GM12878 (cell line): ENCODE data around the gene MVB12B.

ENCODE experiments used
- CTCF ChIP-seq, 3 experiments: IDR thresholded peaks in 2 of 3; conservative IDR thresholded peaks in 1 of 3; 2 replicates each; pipeline ENCODE4 v1.5.1; 2011; ENCODE audit warnings: low read depth in 3 of 3, low read length in 3 of 3, mild to moderate bottlenecking in 3 of 3, control low read depth in 2 of 3, moderate library complexity in 2 of 3, inconsistent platforms in 1 of 3, mixed read lengths in 1 of 3; ENCODE audit not compliant: control insufficient read depth in 2 of 3, insufficient read depth in 1 of 3; ENCODE audit errors: extremely low read depth in 1 of 3
- CUX1 ChIP-seq: IDR thresholded peaks from 2 replicates; pipeline ENCODE4 v1.6.1; 2012; ENCODE audit warnings: improper control_type of control experiment, low read depth, low read length; ENCODE audit not compliant: insufficient replicate concordance
- EZH2 ChIP-seq: IDR thresholded peaks from 2 replicates; pipeline ENCODE4 v1.6.1; 2012; ENCODE audit warnings: low read depth, mild to moderate bottlenecking, control low read depth, inconsistent platforms, low read length, borderline replicate concordance; ENCODE audit not compliant: control insufficient read depth
- HDAC6 ChIP-seq: fragments of 200-600 bp; sonication (generic); IDR thresholded peaks from one replicate; pipeline ENCODE4 v1.8.0; 2017; ENCODE audit warnings: antibody characterized with exemption; ENCODE audit not compliant: unreplicated experiment
- NFYB ChIP-seq: IDR thresholded peaks from 2 replicates; pipeline ENCODE4 v1.6.1; 2011; ENCODE audit warnings: low read depth, mild to moderate bottlenecking, low read length, improper control_type of control experiment, moderate library complexity; ENCODE audit not compliant: insufficient read depth
- POLR2AphosphoS5 ChIP-seq: IDR thresholded peaks from 2 replicates; pipeline ENCODE4 v1.6.1; 2011; ENCODE audit warnings: mild to moderate bottlenecking, low read length, inconsistent platforms
- TCF3 ChIP-seq: IDR thresholded peaks from 2 replicates; pipeline ENCODE4 v1.6.1; 2012; ENCODE audit warnings: low read depth, mild to moderate bottlenecking, low read length, borderline replicate concordance; ENCODE audit not compliant: insufficient read depth
- TF ChIP-seq, protein P1 (sequence below): fragments of 450-650 bp; IDR thresholded peaks from 2 replicates; pipeline ENCODE4 v1.6.1; 2017; ENCODE audit warnings: mild to moderate bottlenecking

DNA sequence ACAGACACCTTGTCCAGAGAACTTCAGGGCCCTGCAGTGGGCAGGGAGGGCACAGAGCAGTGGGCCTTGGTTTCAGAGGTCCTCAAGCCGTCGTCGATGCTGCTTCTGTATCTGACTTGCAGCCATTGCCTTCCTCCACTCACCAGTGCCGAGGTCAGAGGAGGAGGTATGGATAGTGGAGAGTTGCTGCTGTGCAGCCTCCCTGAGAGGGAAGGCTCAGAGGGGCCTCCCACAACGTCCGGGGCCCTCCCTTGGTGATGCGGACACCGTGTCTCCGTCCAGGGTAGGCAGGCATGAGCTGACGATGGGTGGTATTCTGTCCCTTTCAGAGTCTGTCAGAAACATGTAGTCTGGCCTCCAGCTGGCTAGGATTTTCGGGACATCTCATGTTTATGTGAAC is 73.9 kb downstream of the MVB12B start:
- TF ChIP-seq EZH2 (no peak), POLR2AphosphoS5 (no peak), TCF3 (no peak), NFYB (no peak), CUX1 (no peak), CTCF (IDR thresholded peaks at IDR 0.05 in 2 of 3, conservative IDR thresholded peaks at IDR 0.05 in 1 of 3; ENCODE audit: control insufficient read depth in 2 of 3, extremely low read depth in 1 of 3, insufficient read depth in 1 of 3, low read depth in 3 of 3, low read length in 3 of 3) (no peak), HDAC6 (no peak)
- TF ChIP-seq, protein P1, sequence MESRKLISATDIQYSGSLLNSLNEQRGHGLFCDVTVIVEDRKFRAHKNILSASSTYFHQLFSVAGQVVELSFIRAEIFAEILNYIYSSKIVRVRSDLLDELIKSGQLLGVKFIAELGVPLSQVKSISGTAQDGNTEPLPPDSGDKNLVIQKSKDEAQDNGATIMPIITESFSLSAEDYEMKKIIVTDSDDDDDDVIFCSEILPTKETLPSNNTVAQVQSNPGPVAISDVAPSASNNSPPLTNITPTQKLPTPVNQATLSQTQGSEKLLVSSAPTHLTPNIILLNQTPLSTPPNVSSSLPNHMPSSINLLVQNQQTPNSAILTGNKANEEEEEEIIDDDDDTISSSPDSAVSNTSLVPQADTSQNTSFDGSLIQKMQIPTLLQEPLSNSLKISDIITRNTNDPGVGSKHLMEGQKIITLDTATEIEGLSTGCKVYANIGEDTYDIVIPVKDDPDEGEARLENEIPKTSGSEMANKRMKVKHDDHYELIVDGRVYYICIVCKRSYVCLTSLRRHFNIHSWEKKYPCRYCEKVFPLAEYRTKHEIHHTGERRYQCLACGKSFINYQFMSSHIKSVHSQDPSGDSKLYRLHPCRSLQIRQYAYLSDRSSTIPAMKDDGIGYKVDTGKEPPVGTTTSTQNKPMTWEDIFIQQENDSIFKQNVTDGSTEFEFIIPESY = no peak
